Omental fat pad (tissue), 4 donors: ENCODE data around the gene ZNF225. TPM values are rescaled to one million over a fixed set of nuclear protein-coding genes. Genes with fewer than 3 reads are reported as not detected.
A peak's percentile ranks its signal among the peaks of the same experiment; 100 is the strongest.
"Not testable (repeated sequence)": the region's sequence is repeated elsewhere in the genome, so short reads cannot be mapped to it uniquely, and the experiment has no call there.

ENCODE experiments used
- ATAC-seq: fragments of 150-250 bp; one replicate; pipeline ENCODE4 v1.9.1; 2016; ENCODE audit warnings: mild to moderate bottlenecking, moderate library complexity; ENCODE audit not compliant: low FRiP score
- DNase-seq: peaks from one replicate; pipeline ENCODE4 v3.0.0-alpha.2; 2019; ENCODE audit warnings: low spot score
- total RNA-seq, 4 donors: library from RNA; depleted of rRNA; stranded (reverse); fragments of >200 nt; gene quantifications; one replicate each; pipeline ENCODE4 v1.1.0, GENCODE V29; 2016
- TF ChIP-seq, protein P1 (sequence below), 3 donors: fragments of 450-650 bp; IDR thresholded peaks; one replicate each; pipeline ENCODE4 v1.5.1; 2016 to 2017; ENCODE audit warnings: antibody characterized with exemption in 3 of 3, mild to moderate bottlenecking in 3 of 3, moderate library complexity in 2 of 3

Gene ZNF225
- total RNA-seq, 4 donors from 2014 or later: 1.8 to 5.5 (median 2.7) TPM

DNA sequence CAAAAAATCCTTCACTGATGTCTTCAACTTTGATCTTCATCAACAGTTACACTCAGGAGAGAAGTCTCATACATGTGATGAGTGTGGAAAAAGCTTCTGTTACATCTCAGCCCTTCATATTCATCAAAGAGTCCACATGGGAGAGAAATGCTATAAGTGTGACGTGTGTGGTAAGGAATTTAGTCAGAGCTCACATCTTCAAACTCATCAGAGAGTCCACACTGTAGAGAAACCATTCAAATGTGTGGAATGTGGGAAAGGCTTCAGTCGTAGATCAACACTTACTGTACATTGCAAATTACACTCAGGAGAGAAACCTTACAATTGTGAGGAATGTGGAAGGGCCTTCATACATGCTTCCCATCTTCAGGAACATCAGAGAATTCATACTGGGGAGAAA, 43.3 kb downstream of the ZNF225 start:
- DNase-seq: no peak
- TF ChIP-seq, protein P1, sequence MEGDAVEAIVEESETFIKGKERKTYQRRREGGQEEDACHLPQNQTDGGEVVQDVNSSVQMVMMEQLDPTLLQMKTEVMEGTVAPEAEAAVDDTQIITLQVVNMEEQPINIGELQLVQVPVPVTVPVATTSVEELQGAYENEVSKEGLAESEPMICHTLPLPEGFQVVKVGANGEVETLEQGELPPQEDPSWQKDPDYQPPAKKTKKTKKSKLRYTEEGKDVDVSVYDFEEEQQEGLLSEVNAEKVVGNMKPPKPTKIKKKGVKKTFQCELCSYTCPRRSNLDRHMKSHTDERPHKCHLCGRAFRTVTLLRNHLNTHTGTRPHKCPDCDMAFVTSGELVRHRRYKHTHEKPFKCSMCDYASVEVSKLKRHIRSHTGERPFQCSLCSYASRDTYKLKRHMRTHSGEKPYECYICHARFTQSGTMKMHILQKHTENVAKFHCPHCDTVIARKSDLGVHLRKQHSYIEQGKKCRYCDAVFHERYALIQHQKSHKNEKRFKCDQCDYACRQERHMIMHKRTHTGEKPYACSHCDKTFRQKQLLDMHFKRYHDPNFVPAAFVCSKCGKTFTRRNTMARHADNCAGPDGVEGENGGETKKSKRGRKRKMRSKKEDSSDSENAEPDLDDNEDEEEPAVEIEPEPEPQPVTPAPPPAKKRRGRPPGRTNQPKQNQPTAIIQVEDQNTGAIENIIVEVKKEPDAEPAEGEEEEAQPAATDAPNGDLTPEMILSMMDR (IDR thresholded peaks at IDR 0.05): no peak
- no peak for ATAC-seq

GRCh38 chr19:44163789-44164188, 50.6 kb downstream of the ZNF225 start:
- TF ChIP-seq, protein P1 (IDR thresholded peaks at IDR 0.05): no peak

GRCh38 chr19:44164327-44164672, 51.1 kb downstream of the ZNF225 start:
- DNase-seq (no peak), ATAC-seq (no peak)
- TF ChIP-seq, protein P1 (IDR thresholded peaks at IDR 0.05): no peak

More at GRCh38 chr19:44163789-44164188, 50.6 kb downstream of the ZNF225 start:
- DNase-seq: no peak
- ATAC-seq: no peak

DNA sequence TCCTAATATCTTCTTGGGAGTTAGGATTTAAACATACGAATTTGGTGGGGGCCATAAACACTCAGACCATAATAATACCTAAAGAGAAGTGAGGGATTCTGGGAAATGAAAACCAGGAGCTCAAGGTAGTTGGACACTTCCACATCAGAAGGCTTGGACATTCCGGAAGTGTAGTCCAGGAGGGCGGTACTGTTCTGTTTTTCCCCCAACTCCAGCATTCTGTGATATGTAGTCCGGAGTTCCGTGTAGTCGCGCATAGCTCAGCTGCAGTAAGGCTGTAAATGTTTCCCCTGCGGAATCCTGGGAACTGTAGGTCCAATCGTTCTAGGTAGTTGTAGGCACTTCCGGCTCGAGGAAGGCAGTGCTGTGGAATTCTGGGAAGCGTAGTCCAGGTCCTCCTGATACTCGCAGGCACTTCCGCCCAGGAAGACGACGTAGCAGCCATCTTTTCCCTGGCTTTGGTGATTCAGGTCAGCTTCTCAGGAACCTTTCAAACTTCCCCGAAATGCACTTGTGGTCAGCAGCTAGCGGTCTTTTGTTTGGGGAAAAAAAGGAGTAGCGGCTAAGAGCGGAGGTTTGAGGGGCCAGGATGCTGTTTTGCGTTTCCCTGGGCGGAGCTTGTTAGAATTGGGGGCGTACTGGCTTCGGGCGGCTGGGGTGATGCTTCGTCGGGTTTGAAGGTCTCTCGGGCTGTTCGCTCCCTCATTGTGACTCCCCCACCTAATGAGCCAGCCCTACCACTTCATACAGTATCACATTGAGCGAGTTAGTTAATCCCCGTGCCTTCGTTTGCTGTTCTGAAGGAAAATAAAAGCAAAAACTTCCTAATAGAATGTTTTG, 51.7 kb downstream of the ZNF225 start, which contains the start of gene ZNF226:
Gene ZNF226 (plus strand): TSS at position 428 of the 840 bp plus-strand sequence. CDS start 4,981 bp downstream, outside the sequence.
- ATAC-seq (peak; percentile 99), DNase-seq (peak; percentile 44)
- TF ChIP-seq, protein P1 (IDR thresholded peaks at IDR 0.05): no peak

DNA sequence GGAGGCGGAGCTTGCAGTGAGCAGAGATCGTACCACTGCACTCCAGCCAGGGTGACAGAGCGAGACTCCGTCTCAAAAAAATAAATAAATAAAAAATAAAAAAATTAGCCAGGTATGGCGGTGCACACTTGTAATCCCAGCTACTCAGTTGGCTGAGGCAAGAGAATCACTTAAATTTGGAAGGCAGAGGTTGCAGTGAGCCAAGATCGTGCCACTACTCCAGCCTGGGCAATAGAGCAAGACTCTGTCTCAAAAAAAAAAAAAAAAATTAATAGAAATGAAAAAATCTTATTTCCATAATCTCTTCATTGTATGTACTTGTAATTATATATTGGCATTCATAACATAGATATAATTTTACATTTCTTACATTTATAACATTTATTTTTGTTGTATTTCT, 57.5 kb downstream of the ZNF225 start:
- not testable (repeated sequence) for DNase-seq, ATAC-seq

GRCh38 chr19:44176590-44176989, 63.4 kb downstream of the ZNF225 start:
- TF ChIP-seq, protein P1 (IDR thresholded peaks at IDR 0.05): no peak
- no peak for ATAC-seq
- DNase-seq: no peak

- ATAC-seq (no peak), DNase-seq (no peak)
- TF ChIP-seq, protein P1 (IDR thresholded peaks at IDR 0.05): no peak
Observed at GRCh38 chr19:44180968-44181367, 67.8 kb downstream of the ZNF225 start.
